ENCODE data around the gene TMEM63C. TPM values are rescaled to one million over a fixed set of nuclear protein-coding genes. Genes with fewer than 3 reads are reported as not detected.
"Not testable (repeated sequence)": the region's sequence is repeated elsewhere in the genome, so short reads cannot be mapped to it uniquely, and the experiment has no call there.

TMEM63C gene
- total RNA-seq, 1 donor from 2014 or later, result 6.6 TPM

DNA sequence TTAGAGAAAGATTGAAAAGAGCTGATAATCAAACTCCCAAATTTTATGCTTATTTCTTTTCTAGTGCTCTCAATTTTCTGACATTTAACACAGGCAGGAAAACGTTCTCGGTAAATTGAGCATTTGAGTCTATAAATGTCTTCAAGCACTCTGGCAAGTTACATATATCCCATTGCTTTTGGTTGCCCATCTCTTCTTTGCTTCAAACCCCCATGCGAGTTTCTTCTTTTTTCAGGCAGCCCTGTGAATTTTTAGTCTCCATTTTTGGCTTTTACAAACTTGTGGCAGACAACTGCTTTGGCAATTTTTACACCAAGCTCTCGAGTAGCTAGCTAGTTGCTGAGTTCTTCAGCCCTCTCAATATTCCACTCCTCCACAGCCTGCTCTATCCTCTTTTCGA lies 8.7 kb upstream of the TMEM63C start:
- no peaks in the 10 kb centered on the region for H3K36me3 Mint-ChIP-seq (ENCODE audit: low read depth, unreplicated experiment)
- H3K4me1 Mint-ChIP-seq (ENCODE audit: unreplicated experiment), result peaks cover 4% of the 10 kb centered on the region
- TF ChIP-seq, protein P1, sequence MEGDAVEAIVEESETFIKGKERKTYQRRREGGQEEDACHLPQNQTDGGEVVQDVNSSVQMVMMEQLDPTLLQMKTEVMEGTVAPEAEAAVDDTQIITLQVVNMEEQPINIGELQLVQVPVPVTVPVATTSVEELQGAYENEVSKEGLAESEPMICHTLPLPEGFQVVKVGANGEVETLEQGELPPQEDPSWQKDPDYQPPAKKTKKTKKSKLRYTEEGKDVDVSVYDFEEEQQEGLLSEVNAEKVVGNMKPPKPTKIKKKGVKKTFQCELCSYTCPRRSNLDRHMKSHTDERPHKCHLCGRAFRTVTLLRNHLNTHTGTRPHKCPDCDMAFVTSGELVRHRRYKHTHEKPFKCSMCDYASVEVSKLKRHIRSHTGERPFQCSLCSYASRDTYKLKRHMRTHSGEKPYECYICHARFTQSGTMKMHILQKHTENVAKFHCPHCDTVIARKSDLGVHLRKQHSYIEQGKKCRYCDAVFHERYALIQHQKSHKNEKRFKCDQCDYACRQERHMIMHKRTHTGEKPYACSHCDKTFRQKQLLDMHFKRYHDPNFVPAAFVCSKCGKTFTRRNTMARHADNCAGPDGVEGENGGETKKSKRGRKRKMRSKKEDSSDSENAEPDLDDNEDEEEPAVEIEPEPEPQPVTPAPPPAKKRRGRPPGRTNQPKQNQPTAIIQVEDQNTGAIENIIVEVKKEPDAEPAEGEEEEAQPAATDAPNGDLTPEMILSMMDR (IDR thresholded peaks at IDR 0.05; ENCODE audit: unreplicated experiment), result no peak
- H3K27ac Mint-ChIP-seq (ENCODE audit: unreplicated experiment), result no peak overlapping the region
- H3K4me3 Mint-ChIP-seq (ENCODE audit: unreplicated experiment), result no peak overlapping the region
- H3K27me3 Mint-ChIP-seq (ENCODE audit: unreplicated experiment), result peaks cover 2% of the 10 kb centered on the region
- no peaks in the 10 kb centered on the region for H3K9me3 Mint-ChIP-seq (ENCODE audit: unreplicated experiment)
- DNase-seq (ENCODE audit: low spot score), result no peak

DNA sequence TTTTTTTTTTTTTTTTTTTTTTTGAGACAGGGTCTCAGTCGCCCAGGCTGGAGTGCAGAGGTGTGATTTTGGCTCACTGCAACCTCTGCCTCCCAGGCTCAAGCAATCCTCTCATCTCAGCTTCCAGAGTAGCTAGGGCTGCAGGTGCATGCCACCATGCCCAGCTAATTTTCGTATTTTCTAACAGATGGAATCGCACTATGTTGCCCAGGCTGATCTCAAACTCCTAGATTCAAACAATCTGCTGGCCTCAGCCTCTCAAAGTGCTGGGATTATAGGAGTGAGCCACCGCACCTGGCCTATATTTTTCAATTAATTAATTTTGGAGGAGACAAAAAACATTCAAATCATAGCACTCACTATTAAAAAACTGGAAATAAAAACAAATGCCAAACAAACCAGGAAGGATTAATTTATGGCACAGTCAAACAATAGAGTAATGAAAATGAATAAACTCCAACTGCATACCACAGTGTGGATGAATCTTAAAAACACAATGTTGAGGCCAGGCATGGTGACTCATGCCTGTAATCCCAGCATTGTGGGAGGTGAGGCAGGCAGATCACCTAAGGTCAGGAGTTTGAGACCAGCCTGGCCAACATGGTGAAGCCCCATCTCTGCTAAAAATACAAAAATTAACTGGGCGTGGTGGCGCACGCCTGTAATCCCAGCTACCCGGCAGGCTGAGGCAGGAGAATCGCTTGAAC lies 7.5 kb upstream of the TMEM63C start:
- not testable (repeated sequence) for H3K36me3 Mint-ChIP-seq (ENCODE audit: low read depth, unreplicated experiment); DNase-seq (ENCODE audit: low spot score); H3K9me3 Mint-ChIP-seq (ENCODE audit: unreplicated experiment); H3K27ac Mint-ChIP-seq (ENCODE audit: unreplicated experiment); H3K4me3 Mint-ChIP-seq (ENCODE audit: unreplicated experiment); H3K27me3 Mint-ChIP-seq (ENCODE audit: unreplicated experiment); H3K4me1 Mint-ChIP-seq (ENCODE audit: unreplicated experiment)

DNA sequence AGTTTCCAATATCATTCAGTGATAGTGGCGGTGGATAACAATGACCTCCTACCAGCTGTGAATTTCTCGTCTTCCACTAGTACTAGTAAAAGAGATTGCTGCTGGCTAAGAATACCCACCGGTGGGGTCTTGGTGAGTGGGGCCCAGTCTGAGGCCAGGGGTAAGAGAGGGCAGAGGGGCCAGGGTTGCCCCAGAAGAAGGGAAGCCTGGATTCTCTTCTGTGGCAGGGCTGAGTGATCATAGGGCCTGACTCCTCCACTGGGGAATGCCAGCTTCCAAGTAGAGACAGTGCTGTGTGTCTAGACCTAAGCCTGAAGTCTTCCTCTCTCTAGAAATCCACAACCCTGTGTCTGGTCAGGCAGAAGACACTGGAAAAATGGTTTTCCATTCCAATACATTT lies 5.8 kb upstream of the TMEM63C start:
- Mint-ChIP-seq H3K4me1 (ENCODE audit: unreplicated experiment) (peaks cover 6% of the 10 kb centered on the region), H3K27me3 (ENCODE audit: unreplicated experiment) (peaks cover 2% of the 10 kb centered on the region), H3K36me3 (ENCODE audit: low read depth, unreplicated experiment) (peaks cover 5% of the 10 kb centered on the region), H3K4me3 (ENCODE audit: unreplicated experiment) (no peak overlapping the region), H3K27ac (ENCODE audit: unreplicated experiment) (no peak overlapping the region), H3K9me3 (ENCODE audit: unreplicated experiment) (no peaks in the 10 kb centered on the region)
- TF ChIP-seq, protein P1 (IDR thresholded peaks at IDR 0.05; ENCODE audit: unreplicated experiment), result no peak
- no peak for DNase-seq (ENCODE audit: low spot score)

DNA sequence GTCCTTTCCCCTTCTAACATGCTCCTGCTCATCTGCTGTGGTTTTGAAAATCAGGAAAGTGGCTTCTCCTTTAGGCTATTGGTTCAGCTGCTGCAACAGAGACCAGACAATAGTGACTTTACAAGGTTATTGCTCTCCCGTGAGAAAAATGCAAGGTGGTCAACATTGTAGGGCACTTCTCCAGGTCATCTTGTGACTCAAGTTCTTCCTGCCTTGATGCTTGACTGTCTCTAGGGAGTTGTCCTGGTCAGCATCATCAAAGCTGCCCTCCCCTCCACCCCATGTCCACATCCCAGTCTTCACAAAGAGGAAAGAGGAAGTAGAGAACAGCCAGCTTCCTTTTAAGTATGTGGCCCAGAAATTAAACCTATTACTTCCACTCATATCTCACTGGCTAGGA lies 3.9 kb upstream of the TMEM63C start:
- Mint-ChIP-seq H3K36me3 (ENCODE audit: low read depth, unreplicated experiment) (peaks cover 5% of the 10 kb centered on the region), H3K9me3 (ENCODE audit: unreplicated experiment) (no peaks in the 10 kb centered on the region), H3K4me3 (ENCODE audit: unreplicated experiment) (no peak overlapping the region), H3K4me1 (ENCODE audit: unreplicated experiment) (peaks cover 11% of the 10 kb centered on the region), H3K27ac (ENCODE audit: unreplicated experiment) (peak overlapping the region; percentile 62), H3K27me3 (ENCODE audit: unreplicated experiment) (peaks cover 3% of the 10 kb centered on the region)
- no peak for DNase-seq (ENCODE audit: low spot score)
- TF ChIP-seq, protein P1 (IDR thresholded peaks at IDR 0.05; ENCODE audit: unreplicated experiment), result no peak

DNA sequence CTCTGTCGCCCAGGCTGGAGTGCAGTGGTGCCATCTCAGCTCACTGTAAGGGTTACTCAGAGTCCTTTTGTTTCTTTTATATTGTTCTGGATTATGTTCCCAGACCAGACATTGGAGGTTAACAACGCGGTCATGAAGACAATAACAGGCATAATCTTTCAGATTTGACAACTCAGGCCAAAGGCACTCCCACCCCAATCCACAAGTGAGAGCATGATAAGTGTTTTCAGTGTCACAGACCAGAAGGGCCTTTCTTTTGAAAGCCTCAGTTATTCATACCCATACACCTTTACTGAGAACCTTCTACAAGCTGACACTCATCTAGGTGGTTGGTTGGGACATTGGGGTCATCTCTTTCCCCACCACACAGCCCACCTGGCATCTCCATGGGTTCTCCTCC lies 2.9 kb upstream of the TMEM63C start:
- TF ChIP-seq, protein P1 (IDR thresholded peaks at IDR 0.05; ENCODE audit: unreplicated experiment), result no peak
- peaks cover 5% of the 10 kb centered on the region for H3K27me3 Mint-ChIP-seq (ENCODE audit: unreplicated experiment)
- no peak for DNase-seq (ENCODE audit: low spot score)
- peaks cover 19% of the 10 kb centered on the region for H3K4me1 Mint-ChIP-seq (ENCODE audit: unreplicated experiment)
- no peak overlapping the region for H3K4me3 Mint-ChIP-seq (ENCODE audit: unreplicated experiment)
- peaks cover 5% of the 10 kb centered on the region for H3K36me3 Mint-ChIP-seq (ENCODE audit: low read depth, unreplicated experiment)
- H3K27ac Mint-ChIP-seq (ENCODE audit: unreplicated experiment), result no peak overlapping the region
- no peaks in the 10 kb centered on the region for H3K9me3 Mint-ChIP-seq (ENCODE audit: unreplicated experiment)
